GM19438 (cell line): ENCODE data around the gene PLA2G4A.

Experiments
- ATAC-seq: cut with Tn5 transposase; IDR thresholded peaks from one replicate; pipeline ENCODE4 v1.9.1; 2021; ENCODE audit warnings: low read depth; ENCODE audit not compliant: unreplicated experiment

PLA2G4A gene

GRCh38 chr1:186869526-186870228 lies 40.9 kb downstream of the PLA2G4A start:
- no peak for ATAC-seq

- no peak for ATAC-seq
Observed at GRCh38 chr1:186871784-186872183, 43.0 kb downstream of the PLA2G4A start.

GRCh38 chr1:186872291-186872690 lies 43.5 kb downstream of the PLA2G4A start:
- no peak for ATAC-seq

GRCh38 chr1:186873687-186874086 lies 44.9 kb downstream of the PLA2G4A start:
- ATAC-seq, result no peak

DNA sequence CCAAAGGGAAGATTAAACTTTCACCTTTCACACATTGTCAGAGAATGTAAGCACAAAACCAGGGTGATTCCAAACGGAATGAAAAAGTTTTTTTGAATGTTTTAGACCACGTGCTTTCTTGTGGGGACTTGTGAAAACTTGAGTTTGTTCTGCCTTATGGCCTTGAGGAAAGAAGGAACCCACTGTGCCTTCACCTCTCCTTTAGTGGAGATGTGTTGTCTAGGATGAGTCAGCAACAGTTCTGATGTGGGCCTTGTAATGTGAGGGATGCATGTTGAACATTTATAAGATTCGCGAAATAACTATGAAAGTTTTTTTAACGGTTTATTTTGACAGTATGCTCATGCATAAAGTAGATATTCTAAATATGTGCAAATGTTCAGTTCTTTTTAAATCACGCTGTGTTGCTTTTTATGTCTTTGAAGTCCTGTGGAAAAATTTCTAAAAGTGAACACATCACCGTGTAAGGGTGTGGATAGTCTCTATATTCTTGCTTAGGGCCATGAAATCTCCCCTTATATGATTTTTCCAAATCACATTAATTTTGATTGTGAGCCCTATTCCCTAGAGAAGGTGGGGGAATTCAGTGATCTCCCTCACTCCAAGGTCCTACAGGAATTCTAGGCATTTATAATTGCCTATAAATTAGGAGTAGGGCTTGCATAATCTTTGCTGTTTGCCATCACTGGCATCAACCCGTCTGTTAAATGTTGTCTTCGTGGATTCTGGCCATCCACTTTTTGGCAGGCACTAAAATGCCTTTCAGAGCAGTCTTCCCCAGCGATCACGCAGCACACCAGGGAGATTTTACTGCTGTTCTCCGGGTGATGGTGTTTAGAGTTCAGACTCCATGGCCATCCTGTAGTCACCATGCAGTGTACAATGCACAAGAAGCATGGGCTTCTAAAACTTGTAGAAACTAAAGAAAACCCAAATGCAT lies 47.4 kb downstream of the PLA2G4A start:
- no peak for ATAC-seq

GRCh38 chr1:186878356-186878755 lies 49.6 kb downstream of the PLA2G4A start:
- no peak for ATAC-seq

GRCh38 chr1:186880982-186881381 lies 52.2 kb downstream of the PLA2G4A start:
- no peak for ATAC-seq

DNA sequence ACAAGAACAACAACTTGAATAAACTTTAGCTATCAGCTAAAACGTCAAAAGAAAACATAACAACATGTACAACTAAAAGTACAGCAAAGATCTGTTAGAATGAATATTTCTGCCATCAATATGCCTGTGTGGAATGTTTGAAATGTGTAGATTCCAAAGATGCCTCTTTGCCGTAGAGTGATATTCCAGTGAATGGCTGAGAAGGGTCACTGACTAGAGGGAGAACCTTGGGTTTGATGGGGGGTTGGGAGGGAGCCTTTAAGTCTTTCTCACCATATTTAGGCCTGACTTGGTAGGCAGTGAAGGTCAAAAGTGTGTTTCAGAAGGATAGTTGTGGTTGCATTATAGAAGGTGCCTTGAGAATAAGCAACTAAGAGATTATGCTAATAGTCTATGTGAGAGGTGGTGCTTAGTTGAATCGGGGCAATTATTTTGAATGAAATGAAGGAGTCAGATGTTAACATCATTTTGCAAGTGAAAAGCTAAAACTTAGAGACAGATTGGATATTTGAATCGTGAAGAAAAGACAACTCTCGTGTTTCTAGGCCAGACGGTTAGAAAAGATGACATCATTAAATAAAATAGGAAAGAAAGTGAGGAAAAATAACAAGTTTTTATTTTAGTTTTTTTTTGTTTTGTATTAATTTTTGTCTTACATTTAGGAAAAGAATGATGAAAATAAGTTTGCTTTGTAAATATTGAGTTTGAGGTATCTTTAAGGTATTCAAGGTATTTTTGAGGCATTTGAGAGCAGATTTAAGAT lies 53.8 kb downstream of the PLA2G4A start:
- ATAC-seq, result no peak

DNA sequence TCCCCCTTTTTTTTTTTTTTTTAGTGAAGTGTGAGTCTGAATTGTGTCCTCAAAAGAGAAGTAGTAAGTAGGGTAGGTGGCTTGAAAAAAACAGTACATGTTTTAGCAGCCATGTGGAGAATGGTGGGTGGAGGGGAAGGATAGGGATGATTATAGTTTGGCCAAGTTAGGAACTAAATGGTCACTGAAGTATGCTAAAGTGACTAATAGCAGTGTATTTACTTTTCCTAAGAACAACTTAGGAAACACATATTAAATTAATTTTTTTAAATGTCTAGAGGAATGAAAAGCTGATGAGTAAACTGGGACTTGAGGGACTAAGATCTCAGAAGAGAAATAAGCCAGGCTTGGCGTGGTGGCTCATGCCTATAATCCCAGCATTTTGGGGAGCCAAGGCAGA lies 55.5 kb downstream of the PLA2G4A start:
- no peak for ATAC-seq

GRCh38 chr1:186887203-186887602 lies 58.5 kb downstream of the PLA2G4A start:
- no peak for ATAC-seq

DNA sequence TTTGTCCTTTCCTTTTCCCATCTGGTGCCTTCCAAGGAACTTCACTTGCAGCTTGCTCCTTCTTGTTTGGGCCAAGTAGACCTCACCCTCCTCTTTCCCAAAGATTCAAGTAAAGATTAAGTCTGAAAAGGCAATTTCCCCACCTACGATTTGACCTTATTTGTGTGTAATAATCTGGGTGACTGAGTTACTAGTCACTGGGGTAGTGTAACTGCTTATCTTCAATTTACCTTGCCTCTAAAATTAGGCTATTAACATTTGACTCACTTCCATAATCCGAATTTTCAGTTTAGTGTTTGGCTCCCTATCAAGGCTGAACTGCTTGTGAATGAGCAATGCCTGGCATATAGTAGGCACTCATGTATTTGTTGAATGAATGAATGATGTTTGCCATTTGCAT lies 59.6 kb downstream of the PLA2G4A start:
- ATAC-seq, result no peak

DNA sequence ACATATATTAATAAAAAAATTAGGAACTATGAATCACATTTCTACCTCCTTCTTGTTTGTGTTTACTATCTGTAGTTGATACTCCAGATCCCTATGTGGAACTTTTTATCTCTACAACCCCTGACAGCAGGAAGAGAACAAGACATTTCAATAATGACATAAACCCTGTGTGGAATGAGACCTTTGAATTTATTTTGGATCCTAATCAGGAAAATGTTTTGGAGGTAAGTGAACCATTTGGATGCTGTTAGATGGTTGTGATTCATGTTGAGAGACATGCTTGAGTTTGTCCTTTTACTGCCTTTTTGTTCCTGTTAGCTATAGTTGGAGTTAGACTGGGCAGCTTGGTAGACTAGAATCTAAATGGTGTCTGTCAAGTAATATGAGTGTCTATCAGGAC lies 64.2 kb downstream of the PLA2G4A start:
- no peak for ATAC-seq

DNA sequence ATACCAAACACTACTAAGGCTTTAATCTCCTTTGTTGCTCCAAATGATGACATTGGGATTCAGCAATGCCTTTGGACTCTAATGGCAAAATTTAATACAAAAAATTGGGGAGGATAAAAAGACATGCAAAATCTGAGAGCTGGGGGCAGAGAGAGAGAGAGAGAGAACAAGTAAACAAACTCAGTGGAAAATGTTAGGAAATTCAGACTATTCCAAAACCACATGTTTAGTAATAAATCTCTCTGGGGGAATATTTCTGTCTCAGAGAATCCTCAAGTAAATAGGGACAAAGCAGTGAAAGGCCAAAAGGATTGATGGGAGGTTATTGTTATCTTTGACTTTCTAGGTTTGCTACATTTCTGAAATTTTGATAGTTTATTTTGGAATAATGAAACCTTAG lies 65.7 kb downstream of the PLA2G4A start:
- no peak for ATAC-seq

DNA sequence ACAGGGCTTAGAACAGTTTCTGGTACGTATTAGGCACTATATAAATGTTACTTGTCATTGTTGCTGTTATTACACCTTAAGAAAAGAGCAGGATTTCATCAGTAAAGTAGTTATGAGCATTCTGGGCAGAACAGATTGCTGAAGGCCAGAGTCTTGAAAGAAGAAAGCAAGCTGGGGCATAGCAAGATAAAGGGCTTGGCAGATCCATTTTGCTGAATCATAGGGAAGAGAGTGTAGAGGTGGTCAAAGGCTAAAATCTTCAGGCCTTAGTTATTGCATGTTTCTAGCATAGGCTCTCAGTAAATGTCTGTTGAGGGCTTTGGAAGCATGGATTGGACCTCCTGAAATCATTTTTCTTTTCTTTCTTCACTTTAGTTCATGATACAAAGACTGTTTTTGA lies 67.5 kb downstream of the PLA2G4A start:
- ATAC-seq, result no peak

DNA sequence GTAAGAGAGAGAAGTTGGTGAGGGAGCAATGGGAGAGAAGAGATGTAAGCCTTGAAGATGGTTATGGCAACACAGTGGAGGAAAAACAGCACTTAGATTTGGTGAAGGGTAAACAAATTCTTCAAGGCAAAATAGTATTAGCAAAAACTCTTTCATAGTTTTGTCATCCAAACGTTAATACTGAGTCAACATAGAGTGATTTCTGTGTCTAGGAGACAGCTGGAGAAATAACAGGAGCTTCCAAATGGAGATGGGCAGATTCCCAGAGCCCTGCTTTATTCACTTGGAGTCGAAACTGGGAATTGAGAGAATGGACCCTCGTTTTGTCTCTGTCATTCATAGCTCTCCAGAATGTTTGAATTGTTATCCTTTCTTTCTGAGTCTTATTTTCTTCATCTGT lies 68.3 kb downstream of the PLA2G4A start:
- ATAC-seq, result no peak

GRCh38 chr1:186899577-186899976 lies 70.8 kb downstream of the PLA2G4A start:
- ATAC-seq, result peak; percentile 98

- no peak for ATAC-seq
Observed at GRCh38 chr1:186899977-186900376, 71.2 kb downstream of the PLA2G4A start.

DNA sequence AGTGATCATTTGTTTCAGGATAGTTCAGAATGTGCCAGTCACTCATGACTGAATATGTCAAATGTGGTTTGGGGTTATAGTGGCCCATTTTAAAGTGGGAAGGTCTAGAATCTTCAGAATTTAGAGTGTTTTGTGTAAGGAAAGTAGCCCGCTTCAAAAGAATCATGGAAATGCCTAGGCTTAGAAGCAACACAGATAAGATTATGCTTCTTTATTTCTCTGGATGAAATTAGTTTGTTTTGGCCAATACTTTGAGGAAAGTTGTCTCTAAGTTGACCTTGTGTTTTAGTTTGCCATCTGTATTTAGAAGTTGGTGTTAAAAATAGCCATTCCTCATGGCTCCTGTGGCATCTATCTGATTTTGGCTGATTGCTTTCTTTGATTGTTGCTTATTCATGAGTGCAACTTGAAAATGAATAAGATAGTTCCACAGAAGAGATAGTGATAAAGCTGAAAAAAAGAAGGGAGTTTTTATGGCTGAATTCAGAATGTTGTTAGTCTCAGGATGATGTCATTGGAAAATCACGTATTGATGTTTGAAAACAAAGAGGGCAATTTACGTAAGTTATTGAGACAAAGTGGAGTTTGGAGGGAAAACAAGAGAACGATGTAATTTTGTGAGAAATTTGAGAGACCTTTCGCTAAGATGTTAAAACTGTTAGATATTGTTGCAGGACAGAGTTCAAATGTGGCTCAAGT lies 71.9 kb downstream of the PLA2G4A start:
- ATAC-seq, result no peak

DNA sequence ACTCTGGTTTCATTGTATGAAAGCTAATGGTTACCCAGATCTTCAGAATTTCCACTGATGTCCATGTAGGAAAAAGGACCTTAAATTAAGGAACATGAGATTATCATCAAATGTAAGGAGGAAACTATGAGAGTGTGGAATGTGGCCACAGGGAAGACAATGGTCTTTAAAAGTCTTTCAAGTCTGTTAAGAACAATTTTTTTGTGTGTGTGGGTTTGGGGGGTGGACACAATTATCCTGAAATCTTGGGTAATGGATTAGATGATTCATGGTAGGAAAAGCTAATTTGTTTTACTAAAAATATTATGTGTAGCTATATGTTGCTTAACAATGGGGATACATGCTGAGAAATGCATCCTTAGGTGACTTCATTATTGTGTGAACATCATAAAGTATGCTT lies 72.9 kb downstream of the PLA2G4A start:
- ATAC-seq, result no peak

- ATAC-seq, result no peak
Observed at GRCh38 chr1:186903374-186904136, 74.8 kb downstream of the PLA2G4A start.
